Caki2 (cell line): ENCODE measurements around the gene DBP. TPM values are rescaled to one million over a fixed set of nuclear protein-coding genes. Genes with fewer than 3 reads are reported as not detected.
A peak's percentile ranks its signal among the peaks of the same experiment; 100 is the strongest.

Source experiments
- DNase-seq: peaks from one replicate; pipeline ENCODE4 v3.0.0-alpha.2; 2015; ENCODE audit warnings: low read depth
- in situ Hi-C: cut with HindIII; loops from 2 replicates; pipeline ENCODE4 v1.10.0; 2016; ENCODE audit warnings: low sequenced_read_pairs, low pct_unique_long_range_greater_than_20kb, mixed read lengths
- total RNA-seq: library from RNA; depleted of rRNA; stranded (reverse); fragments of >200 nt; shearing (Covaris generic); gene quantifications from 2 replicates; pipeline ENCODE4 v1.2.3, GENCODE V29; 2014; ENCODE audit warnings: low replicate concordance; rRNA removed

The DBP gene
- total RNA-seq, 1 experiment from 2014 or later: 15.1 TPM

DNA sequence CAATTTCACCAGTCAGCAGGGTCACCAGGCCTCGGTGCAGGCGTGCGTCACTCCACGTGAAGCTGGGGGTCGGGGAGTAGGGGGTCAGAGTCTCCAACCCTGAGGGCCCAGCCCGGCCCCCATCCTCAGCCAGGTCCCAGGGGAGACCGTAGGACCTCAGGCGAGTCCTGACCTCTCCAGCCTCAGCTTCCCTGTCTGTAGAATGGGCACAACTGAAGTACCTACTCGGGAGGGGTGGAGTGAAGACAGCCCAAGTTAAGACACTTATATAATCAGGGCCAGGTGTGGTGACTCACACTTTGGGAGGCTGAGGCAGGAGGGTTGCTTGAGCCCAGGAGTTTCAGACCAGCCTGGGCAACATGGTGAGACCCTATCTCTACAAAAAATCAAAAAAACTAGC, 33.3 kb downstream of the DBP start:
- DNase-seq: no peak
- in situ Hi-C loops: no loop called here

DNA sequence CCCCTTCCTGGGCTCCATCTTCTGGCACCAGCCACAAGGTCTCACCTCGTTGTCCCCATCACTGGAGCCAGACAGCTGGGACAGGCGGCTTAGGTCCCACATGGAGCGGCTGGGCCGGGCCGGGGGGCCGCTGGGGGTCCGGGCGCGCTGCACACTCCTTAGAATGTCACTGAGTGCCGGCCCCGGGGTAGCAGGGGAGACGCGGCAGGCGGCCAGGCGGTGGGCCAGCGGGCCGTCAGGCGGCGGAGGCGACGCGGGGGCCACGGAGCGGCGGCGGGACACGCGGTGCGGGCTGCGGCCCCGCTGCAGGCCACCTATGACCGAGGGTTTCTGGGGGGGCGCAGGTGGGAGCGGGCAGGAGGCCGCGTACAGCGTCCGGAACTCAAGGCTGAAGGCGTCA, 33.7 kb downstream of the DBP start:
- in situ Hi-C loops: no loop called here
- DNase-seq: no peak

DNA sequence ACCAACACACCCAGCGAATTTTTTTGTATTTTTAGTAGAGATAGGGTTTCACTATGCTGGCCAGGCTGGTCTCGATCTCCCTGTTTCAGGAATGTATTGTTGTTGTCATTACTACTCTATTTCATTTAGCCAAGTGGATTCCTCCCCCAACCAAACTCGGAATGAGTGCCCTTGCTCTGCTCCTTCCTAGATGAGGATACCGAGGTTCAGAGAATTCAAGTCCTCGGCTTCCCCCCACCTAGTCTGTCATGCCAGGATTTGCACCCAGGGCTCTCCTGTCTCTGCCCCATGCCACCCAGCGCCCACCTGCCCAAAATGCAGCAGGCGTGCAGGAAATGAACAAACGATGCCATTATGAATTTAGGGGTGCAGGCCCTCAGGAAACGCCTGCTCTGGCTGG, 34.2 kb downstream of the DBP start:
- DNase-seq: no peak
- in situ Hi-C loops: no loop called here

DNA sequence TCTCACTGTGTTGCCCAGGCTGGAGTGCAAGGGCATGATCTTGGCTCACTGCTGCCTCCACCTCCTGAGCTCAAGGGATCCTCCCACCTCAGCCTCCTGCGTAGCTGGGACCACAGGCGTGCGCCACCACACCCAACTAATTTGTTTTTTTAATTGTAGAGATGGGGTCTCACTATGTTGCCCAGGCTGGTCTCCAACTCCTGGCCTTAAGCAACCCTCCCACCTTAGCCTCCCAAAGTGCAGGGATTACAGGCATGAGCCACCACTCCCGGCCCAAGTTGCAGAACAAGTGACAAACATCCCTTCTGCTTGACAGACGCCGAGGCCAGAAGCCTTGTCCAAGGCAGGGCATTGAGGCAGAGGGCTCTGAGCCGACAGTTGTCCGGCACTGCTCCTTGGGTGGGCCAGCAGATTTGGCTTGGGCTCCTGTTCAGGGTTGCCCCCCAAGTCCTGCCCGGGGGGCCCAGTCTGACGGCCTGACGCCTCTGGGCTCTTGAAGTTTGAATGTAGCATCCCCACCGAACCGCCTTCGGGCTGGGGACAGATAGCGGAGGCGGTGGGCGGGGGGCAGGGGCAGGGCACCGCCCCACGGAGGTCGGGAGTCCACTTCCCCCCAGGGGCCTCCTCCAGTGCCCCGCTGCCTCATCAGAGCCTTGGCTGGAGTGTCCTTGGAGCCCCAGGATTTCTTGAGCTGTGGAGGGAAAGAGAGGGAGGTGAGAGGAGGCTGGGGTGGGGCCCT, 36.3 kb downstream of the DBP start:
- in situ Hi-C loops: no loop called here
- DNase-seq: no peak

DNA sequence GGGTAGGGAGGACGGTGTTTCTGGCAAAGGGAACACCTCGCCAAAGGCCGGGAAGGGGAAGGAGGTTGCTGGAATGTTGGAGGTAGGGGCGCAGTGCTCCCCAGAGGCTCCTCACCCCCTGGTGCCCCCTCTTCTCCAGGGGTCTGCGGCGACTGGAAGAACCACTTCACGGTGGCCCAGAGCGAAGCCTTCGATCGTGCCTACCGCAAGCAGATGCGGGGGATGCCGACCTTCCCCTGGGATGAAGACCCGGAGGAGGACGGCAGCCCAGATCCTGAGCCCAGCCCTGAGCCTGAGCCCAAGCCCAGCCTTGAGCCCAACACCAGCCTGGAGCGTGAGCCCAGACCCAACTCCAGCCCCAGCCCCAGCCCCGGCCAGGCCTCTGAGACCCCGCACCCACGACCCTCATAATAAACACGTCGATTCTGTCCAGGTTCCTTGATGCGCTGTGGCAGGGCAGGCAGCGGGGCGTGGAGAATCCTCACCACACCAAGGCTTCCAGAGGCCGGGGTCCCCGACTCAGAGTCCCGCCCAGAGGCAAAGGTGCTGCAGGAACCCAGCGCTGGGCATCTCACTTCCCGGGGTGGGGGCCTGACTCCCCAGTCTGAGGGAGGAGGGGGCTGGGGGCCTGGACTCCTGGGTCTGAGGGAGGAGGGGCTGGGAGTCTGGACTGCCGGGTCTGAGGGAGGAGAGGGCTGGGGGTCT, 38.0 kb downstream of the DBP start:
- in situ Hi-C loops: no loop called here

DNA sequence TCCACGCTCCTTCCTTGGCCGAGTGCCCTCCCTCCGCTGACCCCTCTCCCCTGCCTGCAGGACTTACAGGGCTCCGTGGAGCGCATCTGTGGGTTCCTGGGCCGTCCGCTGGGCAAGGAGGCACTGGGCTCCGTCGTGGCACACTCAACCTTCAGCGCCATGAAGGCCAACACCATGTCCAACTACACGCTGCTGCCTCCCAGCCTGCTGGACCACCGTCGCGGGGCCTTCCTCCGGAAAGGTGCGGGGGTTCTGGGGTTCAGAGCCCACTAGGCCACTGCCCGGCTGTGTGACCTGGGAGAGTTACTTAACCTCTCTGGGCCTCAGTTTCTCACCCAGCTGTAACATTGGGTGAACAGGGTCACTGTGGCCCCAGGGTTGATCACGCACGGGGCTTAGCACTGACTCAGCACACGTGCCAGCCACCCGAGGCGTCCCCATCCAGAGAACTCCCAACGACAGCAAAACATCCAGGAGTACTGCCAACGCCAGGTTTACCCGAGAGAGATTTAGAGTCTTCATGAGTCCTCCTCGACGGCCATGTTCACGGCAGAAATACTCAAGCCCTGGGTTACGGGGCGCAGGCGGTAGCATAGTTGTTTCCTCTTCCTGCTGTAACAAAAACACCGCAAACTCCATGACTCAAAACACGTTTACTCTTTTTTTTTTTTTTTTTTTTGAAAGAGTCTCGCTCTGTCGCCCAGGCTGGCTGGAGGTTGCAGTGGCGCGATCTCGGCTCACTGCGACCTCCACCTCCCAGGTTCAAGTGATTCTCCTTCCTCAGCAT, 40.3 kb downstream of the DBP start:
- in situ Hi-C loops: no loop called here
- peak; percentile 76 for DNase-seq

More for the DNA sequence above, 38.0 kb downstream of the DBP start:
- DNase-seq: no peak

DNA sequence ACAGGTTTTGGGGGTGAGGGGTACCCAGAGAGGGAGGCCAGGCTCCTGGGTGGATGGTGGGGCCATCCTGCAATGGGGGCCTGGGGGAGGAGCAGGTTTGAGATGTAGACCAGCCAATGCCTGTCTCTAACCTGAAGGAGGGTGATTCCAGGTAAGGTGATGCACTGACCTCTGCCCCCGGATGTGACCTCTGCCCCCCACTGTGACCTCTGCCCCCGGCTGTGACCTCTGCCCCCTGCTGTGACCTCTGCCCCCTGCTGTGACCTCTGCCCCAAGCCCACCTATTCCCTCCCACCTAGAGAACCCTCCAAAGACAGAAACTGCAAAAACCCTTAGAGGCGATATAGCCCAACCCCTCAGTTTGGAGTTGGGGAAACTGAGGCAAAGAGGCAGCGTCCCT, 40.9 kb downstream of the DBP start:
- in situ Hi-C loops: no loop called here
- DNase-seq: no peak

DNA sequence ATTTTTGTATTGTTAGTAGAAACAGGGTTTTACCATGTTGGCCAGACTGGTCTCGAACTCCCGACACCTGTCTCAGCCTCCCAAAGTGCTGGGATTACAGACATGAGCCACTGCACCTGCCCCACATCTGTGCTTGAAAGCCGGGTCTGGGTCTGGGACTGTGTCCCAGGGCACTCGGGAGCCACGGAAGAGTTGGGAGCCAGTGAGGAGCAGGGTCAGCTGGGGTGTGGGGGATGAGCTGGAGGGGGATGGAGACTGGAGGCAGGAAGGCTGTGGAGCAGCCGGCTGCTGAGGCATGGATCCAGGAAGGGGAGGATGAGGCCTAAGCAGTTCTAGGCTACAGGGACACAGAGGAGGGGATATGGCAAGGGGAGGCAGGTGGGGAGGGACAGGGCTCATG, 41.3 kb downstream of the DBP start:
- DNase-seq: no peak
- in situ Hi-C loops: no loop called here

DNA sequence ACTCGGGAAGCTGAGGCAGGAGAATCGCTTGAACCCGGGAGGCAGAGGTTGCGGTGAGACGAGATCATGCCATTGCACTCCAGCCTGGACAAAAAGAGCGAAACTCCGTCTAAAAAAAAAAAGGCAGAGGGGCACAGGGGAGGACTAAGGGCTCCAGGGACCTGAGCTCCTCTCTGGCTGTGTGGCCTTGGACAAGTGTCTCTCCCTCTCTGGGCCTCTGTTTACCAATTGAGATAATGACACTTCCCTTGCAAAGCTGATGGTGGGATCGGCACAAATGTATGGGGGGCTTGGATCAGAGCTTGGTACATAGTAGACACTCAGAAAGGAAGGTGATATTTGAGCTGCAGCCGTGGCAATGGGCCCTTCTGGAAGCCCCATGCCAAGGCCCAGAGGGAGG, 42.0 kb downstream of the DBP start:
- no peak for DNase-seq
- in situ Hi-C loops: no loop called here

DNA sequence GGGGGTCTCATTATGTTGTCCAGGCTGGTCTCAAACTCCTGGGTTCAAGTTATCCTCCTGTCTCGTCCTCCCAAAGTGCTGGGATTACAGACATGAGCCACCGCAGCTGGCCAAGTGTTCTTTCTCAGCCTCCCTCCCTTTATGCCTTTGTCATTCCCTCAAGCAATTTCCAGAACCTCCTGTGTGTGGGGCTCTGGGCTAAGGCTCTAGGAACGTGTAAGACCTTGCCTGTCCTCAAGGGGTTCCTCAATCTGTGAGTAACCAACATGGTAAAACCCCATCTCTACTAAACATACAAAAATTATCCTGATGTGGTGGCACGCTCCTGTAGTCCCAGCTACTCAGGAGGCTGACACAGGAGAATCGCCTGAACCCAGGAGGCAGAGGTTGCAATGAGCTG, 46.2 kb downstream of the DBP start:
- in situ Hi-C loops: no loop called here
- DNase-seq: no peak

DNA sequence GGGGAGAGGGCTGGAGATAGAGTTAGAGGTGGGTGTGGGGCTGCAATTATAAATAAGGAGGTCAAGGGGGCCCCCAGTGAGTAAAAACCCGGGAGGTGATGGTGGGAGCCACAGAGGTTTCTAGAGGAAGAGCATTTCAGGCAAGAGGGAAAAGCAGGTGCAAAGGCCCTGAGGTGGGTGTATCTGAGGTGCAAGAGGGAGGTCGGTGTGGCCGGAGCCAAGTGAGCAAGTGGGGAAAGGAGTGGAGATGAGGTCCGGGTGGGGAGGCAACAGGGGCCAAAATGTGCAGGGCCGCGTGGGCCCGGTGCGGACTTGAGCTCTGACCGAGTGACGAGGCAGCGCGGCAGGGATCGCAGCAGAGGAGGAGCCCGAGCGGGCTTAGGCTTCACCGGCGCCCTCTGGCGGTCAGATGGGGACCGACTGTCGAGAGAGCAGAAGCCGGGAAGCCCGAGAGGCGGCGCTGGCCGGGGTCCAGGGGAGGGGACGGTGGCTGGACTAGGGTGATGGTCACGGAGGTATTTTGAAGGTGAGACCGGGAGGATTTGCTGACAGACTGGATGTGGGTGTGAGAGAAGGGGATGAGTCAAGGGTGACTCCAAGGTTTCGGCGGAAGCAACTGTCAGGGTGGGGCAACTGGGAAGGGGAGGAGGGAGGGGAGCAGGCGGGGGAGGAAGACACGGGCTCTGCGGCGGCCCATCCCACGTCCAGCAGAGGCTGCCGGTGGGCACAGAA, 48.3 kb downstream of the DBP start:
- in situ Hi-C loops: no loop called here

DNA sequence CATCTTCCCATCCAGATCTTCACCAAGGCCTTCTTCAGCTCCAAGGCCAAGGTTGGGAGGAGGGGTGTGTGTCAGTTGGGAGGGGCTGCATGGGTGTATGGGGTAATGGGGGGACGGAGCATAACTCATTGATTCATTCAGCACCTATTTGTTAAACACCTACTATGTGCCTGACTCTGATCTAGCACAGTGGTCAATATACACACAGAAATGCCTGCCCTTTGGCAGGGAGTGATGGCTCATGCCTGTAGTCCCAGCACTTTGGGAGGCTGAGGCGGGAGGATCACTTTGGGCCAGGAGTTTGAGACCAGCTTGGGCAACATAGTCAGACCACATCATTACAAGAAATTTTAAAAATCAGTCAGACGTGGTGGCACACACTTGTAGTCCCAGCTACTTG, 49.8 kb downstream of the DBP start:
- in situ Hi-C loops: no loop called here

More for the DNA sequence above, 48.3 kb downstream of the DBP start:
- DNase-seq: peak; percentile 92

DNA sequence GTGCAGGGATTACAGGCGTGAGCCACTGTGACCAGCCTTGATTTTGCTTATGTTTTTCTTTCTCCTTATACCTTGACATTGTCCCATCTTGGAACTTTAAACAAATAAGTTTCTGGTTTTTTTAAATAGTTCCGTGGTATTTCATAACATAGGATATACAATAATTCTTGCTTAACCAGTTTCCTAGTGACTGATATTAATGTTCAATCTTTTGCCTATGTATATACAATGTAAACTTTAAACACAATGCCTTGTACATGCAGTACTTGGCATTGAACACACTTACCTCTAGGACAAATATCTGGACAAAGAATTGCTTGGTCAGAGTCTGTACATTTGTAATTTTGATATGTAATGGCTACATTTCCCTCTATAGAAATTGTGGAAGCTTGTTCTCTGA, 55.0 kb downstream of the DBP start:
- in situ Hi-C loops: no loop called here
- no peak for DNase-seq

More for the DNA sequence above, 49.8 kb downstream of the DBP start:
- no peak for DNase-seq

Other genes starting within 250 kb of the DBP start
- 119 and 155 TPM in 2 replicates for gene KDELR1, start 245.8 kb downstream of the DBP start, total RNA-seq
- gene GRIN2D, start 243.7 kb downstream of the DBP start, total RNA-seq: 0.34 TPM in 1 of 2 replicates, not detected in the other
- 89.6 and 91.1 TPM in 2 replicates for gene GRWD1, start 191.4 kb downstream of the DBP start, total RNA-seq
- gene KCNJ14, start 181.8 kb downstream of the DBP start, total RNA-seq: 0.37 and 0.78 TPM in 2 replicates
- 121 and 164 TPM in 2 replicates for gene CYTH2, start 168.0 kb downstream of the DBP start, total RNA-seq
- gene LMTK3, start 125.5 kb downstream of the DBP start, total RNA-seq: 4.2 and 10.5 TPM in 2 replicates
- gene SULT2B1, start 85.2 kb downstream of the DBP start, total RNA-seq: 0.20 TPM in 1 of 2 replicates, not detected in the other
- gene SPACA4, start 30.6 kb downstream of the DBP start, total RNA-seq: not detected in 2 replicates
- not detected in 2 replicates for gene FAM83E, start 22.3 kb downstream of the DBP start, total RNA-seq
- gene RPL18, start 18.2 kb downstream of the DBP start, total RNA-seq: 2,144 and 2,176 TPM in 2 replicates
- gene SPHK2, start 17.9 kb downstream of the DBP start, total RNA-seq: 3.6 and 4.8 TPM in 2 replicates
- gene CA11, start 8.8 kb upstream of the DBP start, total RNA-seq: 0.46 and 2.2 TPM in 2 replicates
- 1.5 TPM in 1 of 2 replicates, not detected in the other for gene NTN5, start 35.6 kb upstream of the DBP start, total RNA-seq
- not detected in 2 replicates for gene FUT2, start 58.6 kb upstream of the DBP start, total RNA-seq
- gene MAMSTR, start 82.3 kb upstream of the DBP start, total RNA-seq: 0.34 TPM in 1 of 2 replicates, not detected in the other
- gene RASIP1, start 103.2 kb upstream of the DBP start, total RNA-seq: not detected in 2 replicates
- 2.4 TPM in 1 of 2 replicates, not detected in the other for gene IZUMO1, start 109.5 kb upstream of the DBP start, total RNA-seq
- gene FUT1, start 115.3 kb upstream of the DBP start, total RNA-seq: 2.9 and 3.1 TPM in 2 replicates
- gene FGF21, start 118.1 kb upstream of the DBP start, total RNA-seq: not detected in 2 replicates
- gene BCAT2, start 173.7 kb upstream of the DBP start, total RNA-seq: 73.5 and 83.0 TPM in 2 replicates
- gene HSD17B14, start 199.1 kb upstream of the DBP start, total RNA-seq: 33.6 and 56.7 TPM in 2 replicates
- gene PLEKHA4, start 231.2 kb upstream of the DBP start, total RNA-seq: 0.70 and 11.5 TPM in 2 replicates
- 51.0 and 52.5 TPM in 2 replicates for gene PPP1R15A, start 235.0 kb upstream of the DBP start, total RNA-seq